22Rv1 (cell line): ENCODE results near the gene RNF32.

Source experiments
- ZFX ChIP-seq: fragments of 450-650 bp; IDR thresholded peaks from 2 replicates; pipeline ENCODE4 v1.6.1; 2017; ENCODE audit warnings: antibody characterized with exemption, borderline replicate concordance
- TF ChIP-seq, protein P1 (sequence below): fragments of 450-650 bp; IDR thresholded peaks from 2 replicates; pipeline ENCODE4 v1.5.1; 2017; ENCODE audit warnings: mild to moderate bottlenecking

DNA sequence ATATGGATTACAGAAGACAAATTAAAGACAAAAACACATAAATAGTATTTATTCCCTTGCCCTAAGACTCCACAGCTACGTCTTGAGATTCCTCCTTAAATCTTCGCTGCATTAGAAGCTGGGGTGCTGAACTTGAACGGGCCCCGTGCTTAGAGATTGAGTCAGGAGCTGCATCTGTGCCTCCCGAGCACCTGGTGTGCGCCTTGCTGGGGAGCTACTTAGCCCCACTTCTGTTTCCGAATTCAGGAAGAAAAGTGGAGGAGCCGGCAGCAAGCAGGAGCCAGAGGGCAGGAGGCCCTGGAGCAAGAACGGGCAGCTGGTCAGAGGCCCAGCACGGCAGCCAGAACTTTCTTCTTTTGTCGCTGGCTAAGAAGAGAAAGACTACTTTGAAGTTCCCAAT lies 30.4 kb upstream of the RNF32 start:
- TF ChIP-seq, protein P1, sequence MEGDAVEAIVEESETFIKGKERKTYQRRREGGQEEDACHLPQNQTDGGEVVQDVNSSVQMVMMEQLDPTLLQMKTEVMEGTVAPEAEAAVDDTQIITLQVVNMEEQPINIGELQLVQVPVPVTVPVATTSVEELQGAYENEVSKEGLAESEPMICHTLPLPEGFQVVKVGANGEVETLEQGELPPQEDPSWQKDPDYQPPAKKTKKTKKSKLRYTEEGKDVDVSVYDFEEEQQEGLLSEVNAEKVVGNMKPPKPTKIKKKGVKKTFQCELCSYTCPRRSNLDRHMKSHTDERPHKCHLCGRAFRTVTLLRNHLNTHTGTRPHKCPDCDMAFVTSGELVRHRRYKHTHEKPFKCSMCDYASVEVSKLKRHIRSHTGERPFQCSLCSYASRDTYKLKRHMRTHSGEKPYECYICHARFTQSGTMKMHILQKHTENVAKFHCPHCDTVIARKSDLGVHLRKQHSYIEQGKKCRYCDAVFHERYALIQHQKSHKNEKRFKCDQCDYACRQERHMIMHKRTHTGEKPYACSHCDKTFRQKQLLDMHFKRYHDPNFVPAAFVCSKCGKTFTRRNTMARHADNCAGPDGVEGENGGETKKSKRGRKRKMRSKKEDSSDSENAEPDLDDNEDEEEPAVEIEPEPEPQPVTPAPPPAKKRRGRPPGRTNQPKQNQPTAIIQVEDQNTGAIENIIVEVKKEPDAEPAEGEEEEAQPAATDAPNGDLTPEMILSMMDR = no peak
- no peak for TF ChIP-seq ZFX
